ENCODE measurements around the gene ATP5F1D. TPM values are rescaled to one million over a fixed set of nuclear protein-coding genes. Genes with fewer than 3 reads are reported as not detected.
A peak's percentile ranks its signal among the peaks of the same experiment; 100 is the strongest.

ATP5F1D gene
- total and polyA plus RNA-seq, 9 donors, result 1.3 to 218 (median 138) TPM

DNA sequence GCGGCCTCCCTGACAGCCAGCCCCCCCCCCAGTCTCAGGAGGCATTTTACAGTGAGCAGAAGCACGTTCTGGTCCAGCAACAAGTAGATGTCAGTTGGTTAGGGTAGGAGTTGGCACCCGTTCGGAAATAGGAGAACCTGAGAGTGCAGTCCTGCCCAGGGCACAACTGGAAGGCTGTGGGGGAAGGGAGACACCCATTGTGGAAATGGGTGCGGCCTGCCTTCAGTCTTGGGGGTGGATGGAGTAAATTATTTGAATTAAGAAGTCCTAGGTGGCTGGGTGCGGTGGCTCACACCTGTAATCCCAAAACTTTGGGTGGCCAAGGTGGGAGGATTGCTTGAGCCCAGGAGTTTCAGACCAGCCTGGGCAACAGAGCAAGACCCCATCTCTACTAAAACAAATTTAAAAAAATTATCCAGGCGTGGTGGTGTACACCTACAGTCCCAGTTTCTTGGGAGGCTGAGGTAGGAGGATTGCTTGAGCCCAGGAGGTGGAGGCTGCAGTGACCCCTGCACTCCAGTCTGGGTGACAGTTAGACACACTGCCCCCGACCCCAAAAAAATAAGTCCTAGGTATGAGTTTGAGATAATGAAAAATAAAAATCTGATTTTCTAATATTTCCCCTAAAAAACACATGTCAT lies 28.8 kb downstream of the ATP5F1D start:
- TF ChIP-seq POLR2A (IDR thresholded peaks at IDR 0.05) (no peak), EP300 (IDR thresholded peaks at IDR 0.05) (no peak)
- TF ChIP-seq, protein P1, sequence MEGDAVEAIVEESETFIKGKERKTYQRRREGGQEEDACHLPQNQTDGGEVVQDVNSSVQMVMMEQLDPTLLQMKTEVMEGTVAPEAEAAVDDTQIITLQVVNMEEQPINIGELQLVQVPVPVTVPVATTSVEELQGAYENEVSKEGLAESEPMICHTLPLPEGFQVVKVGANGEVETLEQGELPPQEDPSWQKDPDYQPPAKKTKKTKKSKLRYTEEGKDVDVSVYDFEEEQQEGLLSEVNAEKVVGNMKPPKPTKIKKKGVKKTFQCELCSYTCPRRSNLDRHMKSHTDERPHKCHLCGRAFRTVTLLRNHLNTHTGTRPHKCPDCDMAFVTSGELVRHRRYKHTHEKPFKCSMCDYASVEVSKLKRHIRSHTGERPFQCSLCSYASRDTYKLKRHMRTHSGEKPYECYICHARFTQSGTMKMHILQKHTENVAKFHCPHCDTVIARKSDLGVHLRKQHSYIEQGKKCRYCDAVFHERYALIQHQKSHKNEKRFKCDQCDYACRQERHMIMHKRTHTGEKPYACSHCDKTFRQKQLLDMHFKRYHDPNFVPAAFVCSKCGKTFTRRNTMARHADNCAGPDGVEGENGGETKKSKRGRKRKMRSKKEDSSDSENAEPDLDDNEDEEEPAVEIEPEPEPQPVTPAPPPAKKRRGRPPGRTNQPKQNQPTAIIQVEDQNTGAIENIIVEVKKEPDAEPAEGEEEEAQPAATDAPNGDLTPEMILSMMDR (IDR thresholded peaks at IDR 0.05), result no peak
- intact Hi-C loops (cut with DNase I), result loop anchor here in 1 of 4 donors (10.0 kb wide), 1 partner anchor 114 kb away; the partner anchor contains the start of gene NDUFS7
- WGBS, 3 donors, result 16 to 25% (median 23%) methylated on average over 8 of the region's 8 CpGs
- no peak for DNase-seq
- Histone ChIP-seq H3K36me3 (no peaks in the 10 kb centered on the region), H3K9me3 (no peaks in the 10 kb centered on the region), H3K27me3 (no peaks in the 10 kb centered on the region), H3K27ac (peak overlapping the region; percentile 92 to 100), H3K4me1 (ENCODE audit: insufficient read depth) (peaks cover 41% of the 10 kb centered on the region), H3K4me3 (peak overlapping the region; percentile 74)

DNA sequence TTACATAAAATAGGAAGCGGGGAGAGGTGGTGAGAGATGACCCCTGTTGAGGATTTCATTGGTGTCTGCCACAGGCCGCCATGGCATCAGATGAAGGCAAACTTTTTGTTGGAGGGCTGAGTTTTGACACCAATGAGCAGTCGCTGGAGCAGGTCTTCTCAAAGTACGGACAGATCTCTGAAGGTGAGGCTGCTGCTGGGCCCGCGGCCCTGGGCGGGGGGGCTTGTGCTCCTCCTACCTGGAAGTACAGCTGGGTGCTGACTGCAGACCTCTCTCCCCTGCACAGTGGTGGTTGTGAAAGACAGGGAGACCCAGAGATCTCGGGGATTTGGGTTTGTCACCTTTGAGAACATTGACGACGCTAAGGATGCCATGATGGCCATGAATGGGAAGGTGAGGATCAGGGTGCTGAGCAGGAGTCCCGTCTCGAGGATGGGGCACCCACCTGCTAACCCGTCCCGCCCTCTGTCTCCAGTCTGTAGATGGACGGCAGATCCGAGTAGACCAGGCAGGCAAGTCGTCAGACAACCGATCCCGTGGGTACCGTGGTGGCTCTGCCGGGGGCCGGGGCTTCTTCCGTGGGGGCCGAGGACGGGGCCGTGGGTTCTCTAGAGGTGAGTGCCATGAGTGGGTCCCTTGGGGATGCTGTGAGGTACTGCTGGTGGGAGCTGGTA lies 29.4 kb downstream of the ATP5F1D start:
- TF ChIP-seq, protein P1 (IDR thresholded peaks at IDR 0.05), result no peak
- TF ChIP-seq POLR2A (IDR thresholded peaks at IDR 0.05), result no peak
- no peak for TF ChIP-seq EP300 (IDR thresholded peaks at IDR 0.05)
- Histone ChIP-seq H3K4me1 (ENCODE audit: insufficient read depth) (peaks cover 37% of the 10 kb centered on the region), H3K36me3 (no peaks in the 10 kb centered on the region), H3K9me3 (no peaks in the 10 kb centered on the region), H3K27me3 (no peaks in the 10 kb centered on the region), H3K4me3 (peak overlapping the region; percentile 74), H3K27ac (peak overlapping the region; percentile 18 to 92)
- 36 to 56% (median 41%) methylated on average over 23 to 26 of the region's 26 CpGs for WGBS, 3 donors
- intact Hi-C loops (cut with DNase I), result loop anchor here in 1 of 4 donors (10.0 kb wide), 1 partner anchor 114 kb away; the partner anchor contains the start of gene NDUFS7
- DNase-seq, result peak in 4 of 5 donors; percentile 46 to 57 (median 53)

DNA sequence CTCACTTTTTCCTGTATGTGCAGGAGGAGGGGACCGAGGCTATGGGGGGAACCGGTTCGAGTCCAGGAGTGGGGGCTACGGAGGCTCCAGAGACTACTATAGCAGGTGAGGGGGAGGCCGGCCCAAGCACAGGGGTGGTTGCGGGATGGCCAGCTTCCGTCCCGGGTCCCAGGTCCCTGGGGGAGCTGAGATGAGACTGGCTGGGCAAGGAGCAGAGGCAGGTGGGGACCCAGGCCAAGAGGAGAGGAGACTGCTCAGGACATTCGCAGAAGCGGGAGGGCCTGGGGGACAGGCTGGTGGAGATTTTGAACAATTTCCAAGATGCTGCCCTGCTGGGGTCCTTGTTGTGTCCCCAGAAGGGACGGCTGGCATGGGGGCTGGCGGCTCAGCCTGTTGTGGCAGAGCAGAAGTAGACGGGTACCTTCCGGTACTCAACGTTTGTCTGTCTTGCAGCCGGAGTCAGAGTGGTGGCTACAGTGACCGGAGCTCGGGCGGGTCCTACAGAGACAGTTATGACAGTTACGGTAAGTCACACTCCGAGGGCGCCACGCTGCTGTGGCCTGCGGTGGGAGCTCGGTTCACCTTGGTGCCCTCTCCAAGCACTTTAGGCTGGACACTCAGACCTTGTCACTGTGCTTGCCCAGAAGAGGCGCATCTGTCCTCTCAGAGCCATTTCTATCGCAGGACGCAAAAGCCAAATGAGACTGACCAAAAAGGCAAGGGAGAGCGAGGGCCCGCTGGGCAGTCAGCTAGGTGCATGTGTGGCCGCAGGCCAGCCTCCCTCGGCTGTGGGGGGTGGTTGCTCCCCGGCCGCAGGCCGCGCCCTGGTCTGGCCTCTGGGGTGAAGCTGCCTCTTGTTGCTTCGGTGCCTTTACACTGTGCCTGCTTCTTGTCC lies 30.2 kb downstream of the ATP5F1D start:
- no peak overlapping the region for H3K27ac ChIP-seq
- 69 to 77% (median 77%) methylated on average over 33 to 37 of the region's 37 CpGs for WGBS, 3 donors
- TF ChIP-seq, protein P1 (IDR thresholded peaks at IDR 0.05), result no peak
- TF ChIP-seq EP300 (IDR thresholded peaks at IDR 0.05) (no peak), POLR2A (IDR thresholded peaks at IDR 0.05) (no peak)
- no peaks in the 10 kb centered on the region for H3K36me3 ChIP-seq
- peak in 4 of 5 donors; percentile 49 to 52 (median 50) for DNase-seq
- intact Hi-C loops (cut with DNase I), result loop anchor here in 1 of 4 donors (10.0 kb wide), 1 partner anchor 113 kb away; the partner anchor contains the start of gene NDUFS7
- peak overlapping the region; percentile 74 for H3K4me3 ChIP-seq
- peaks cover 40% of the 10 kb centered on the region for H3K4me1 ChIP-seq (ENCODE audit: insufficient read depth)
- H3K9me3 ChIP-seq, result no peaks in the 10 kb centered on the region
- no peaks in the 10 kb centered on the region for H3K27me3 ChIP-seq
